Astrocyte (in vitro differentiated cells and primary cell): ENCODE results near the gene ARHGEF2.

Experiments
- EZH2 ChIP-seq: IDR thresholded peaks from 2 replicates; pipeline ENCODE4 v1.6.1; 2012; ENCODE audit warnings: mild to moderate bottlenecking, low read length, inconsistent platforms; ENCODE audit not compliant: insufficient read depth
- TF ChIP-seq, protein P1 (sequence below): IDR thresholded peaks from 2 replicates; pipeline ENCODE4 v1.5.1; 2011; ENCODE audit warnings: low read depth, mild to moderate bottlenecking, inconsistent platforms, low read length, moderate library complexity; ENCODE audit not compliant: insufficient read depth

DNA sequence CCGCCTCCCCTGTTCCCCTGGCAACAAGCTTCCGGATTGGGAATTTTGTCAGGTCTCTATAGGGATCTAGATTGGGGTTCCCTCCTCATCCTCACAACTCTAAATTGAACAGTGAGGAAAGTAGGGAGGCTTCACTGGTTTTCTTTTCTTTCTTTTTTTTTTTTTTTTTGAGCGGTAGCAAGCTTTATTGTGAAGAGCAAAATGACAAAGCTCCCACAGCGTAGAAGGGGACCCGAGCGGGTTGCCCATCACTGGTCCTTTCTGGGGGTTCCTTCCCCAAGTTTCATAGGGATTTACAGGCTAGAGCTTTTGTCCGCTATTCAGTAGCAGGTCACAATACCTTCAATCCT lies 10.3 kb downstream of the ARHGEF2 start:
- TF ChIP-seq, protein P1, sequence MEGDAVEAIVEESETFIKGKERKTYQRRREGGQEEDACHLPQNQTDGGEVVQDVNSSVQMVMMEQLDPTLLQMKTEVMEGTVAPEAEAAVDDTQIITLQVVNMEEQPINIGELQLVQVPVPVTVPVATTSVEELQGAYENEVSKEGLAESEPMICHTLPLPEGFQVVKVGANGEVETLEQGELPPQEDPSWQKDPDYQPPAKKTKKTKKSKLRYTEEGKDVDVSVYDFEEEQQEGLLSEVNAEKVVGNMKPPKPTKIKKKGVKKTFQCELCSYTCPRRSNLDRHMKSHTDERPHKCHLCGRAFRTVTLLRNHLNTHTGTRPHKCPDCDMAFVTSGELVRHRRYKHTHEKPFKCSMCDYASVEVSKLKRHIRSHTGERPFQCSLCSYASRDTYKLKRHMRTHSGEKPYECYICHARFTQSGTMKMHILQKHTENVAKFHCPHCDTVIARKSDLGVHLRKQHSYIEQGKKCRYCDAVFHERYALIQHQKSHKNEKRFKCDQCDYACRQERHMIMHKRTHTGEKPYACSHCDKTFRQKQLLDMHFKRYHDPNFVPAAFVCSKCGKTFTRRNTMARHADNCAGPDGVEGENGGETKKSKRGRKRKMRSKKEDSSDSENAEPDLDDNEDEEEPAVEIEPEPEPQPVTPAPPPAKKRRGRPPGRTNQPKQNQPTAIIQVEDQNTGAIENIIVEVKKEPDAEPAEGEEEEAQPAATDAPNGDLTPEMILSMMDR = no peak
- no peak for TF ChIP-seq EZH2
